ENCODE results near the gene IL1RAPL2. TPM values are rescaled to one million over a fixed set of nuclear protein-coding genes. Genes with fewer than 3 reads are reported as not detected.
"Not testable (repeated sequence)": the region's sequence is repeated elsewhere in the genome, so short reads cannot be mapped to it uniquely, and the experiment has no call there.

IL1RAPL2 gene
- total RNA-seq, 1 donor from 2014 or later = not detected

- DNase-seq (ENCODE audit: low read depth) = no peak
- Histone ChIP-seq H3K4me3 (ENCODE audit: low read depth, low read length) (no peak overlapping the region), H3K36me3 (ENCODE audit: control insufficient read depth, insufficient read depth, low read length) (no peaks in the 10 kb centered on the region), H3K27me3 (ENCODE audit: control insufficient read depth, insufficient read depth, low read length) (no peaks in the 10 kb centered on the region)
- no peak for TF ChIP-seq CTCF (IDR thresholded peaks at IDR 0.05; ENCODE audit: insufficient read depth, low read length, severe bottlenecking)
- FAIRE-seq = no peak
These were observed 1193.6 kb downstream of the IL1RAPL2 start for GRCh38 chrX:105759598-105759997.

- Histone ChIP-seq H3K4me3 (ENCODE audit: low read depth, low read length) (no peak overlapping the region), H3K27me3 (ENCODE audit: control insufficient read depth, insufficient read depth, low read length) (no peaks in the 10 kb centered on the region), H3K36me3 (ENCODE audit: control insufficient read depth, insufficient read depth, low read length) (no peaks in the 10 kb centered on the region)
- DNase-seq (ENCODE audit: low read depth) = no peak
- no peak for TF ChIP-seq CTCF (IDR thresholded peaks at IDR 0.05; ENCODE audit: insufficient read depth, low read length, severe bottlenecking)
- FAIRE-seq = no peak
These were observed 1199.7 kb downstream of the IL1RAPL2 start for GRCh38 chrX:105765691-105766090.

- no peak for TF ChIP-seq CTCF (IDR thresholded peaks at IDR 0.05; ENCODE audit: insufficient read depth, low read length, severe bottlenecking)
- no peak for DNase-seq (ENCODE audit: low read depth)
- no peaks in the 10 kb centered on the region for H3K27me3 ChIP-seq (ENCODE audit: control insufficient read depth, insufficient read depth, low read length)
- H3K4me3 ChIP-seq (ENCODE audit: low read depth, low read length) = no peak overlapping the region
- FAIRE-seq = no peak
- H3K36me3 ChIP-seq (ENCODE audit: control insufficient read depth, insufficient read depth, low read length) = no peaks in the 10 kb centered on the region
These were observed 1207.8 kb downstream of the IL1RAPL2 start for GRCh38 chrX:105773801-105774200.

GRCh38 chrX:105775679-105776078, 1209.7 kb downstream of the IL1RAPL2 start:
- TF ChIP-seq CTCF (IDR thresholded peaks at IDR 0.05; ENCODE audit: insufficient read depth, low read length, severe bottlenecking) = no peak
- FAIRE-seq = no peak
- H3K36me3 ChIP-seq (ENCODE audit: control insufficient read depth, insufficient read depth, low read length) = no peaks in the 10 kb centered on the region

GRCh38 chrX:105781804-105782203, 1215.8 kb downstream of the IL1RAPL2 start:
- Histone ChIP-seq H3K4me3 (ENCODE audit: low read depth, low read length) (no peak overlapping the region), H3K36me3 (ENCODE audit: control insufficient read depth, insufficient read depth, low read length) (no peaks in the 10 kb centered on the region), H3K27me3 (ENCODE audit: control insufficient read depth, insufficient read depth, low read length) (no peaks in the 10 kb centered on the region)
- DNase-seq (ENCODE audit: low read depth) = no peak
- no peak for TF ChIP-seq CTCF (IDR thresholded peaks at IDR 0.05; ENCODE audit: insufficient read depth, low read length, severe bottlenecking)
- FAIRE-seq = no peak

More at GRCh38 chrX:105775679-105776078, 1209.7 kb downstream of the IL1RAPL2 start:
- Histone ChIP-seq H3K27me3 (ENCODE audit: control insufficient read depth, insufficient read depth, low read length) (no peaks in the 10 kb centered on the region), H3K4me3 (ENCODE audit: low read depth, low read length) (no peak overlapping the region)
- DNase-seq (ENCODE audit: low read depth) = no peak

GRCh38 chrX:105796877-105797276, 1230.9 kb downstream of the IL1RAPL2 start:
- H3K36me3 ChIP-seq (ENCODE audit: control insufficient read depth, insufficient read depth, low read length); DNase-seq (ENCODE audit: low read depth); H3K27me3 ChIP-seq (ENCODE audit: control insufficient read depth, insufficient read depth, low read length); H3K4me3 ChIP-seq (ENCODE audit: low read depth, low read length); FAIRE-seq: not testable (repeated sequence)
